Mucosa of descending colon (tissue), 3 donors: Measurements from ENCODE around the gene SHB. TPM values are rescaled to one million over a fixed set of nuclear protein-coding genes. Genes with fewer than 3 reads are reported as not detected.
"Not testable (repeated sequence)": the region's sequence is repeated elsewhere in the genome, so short reads cannot be mapped to it uniquely, and the experiment has no call there.

Source experiments
- ATAC-seq: fragments of 200-7000 bp; cut with Tn5 transposase; one replicate; pipeline ENCODE4 v1.9.1; 2020; ENCODE audit warnings: mild to moderate bottlenecking, moderate library complexity
- DNase-seq, 3 donors: peaks; one replicate each; pipeline ENCODE4 v3.0.0-alpha.2; 2020
- H3K36me3 ChIP-seq: fragments of 200-600 bp; one replicate; pipeline ENCODE4 v1.8.0; 2021; ENCODE audit warnings: low read depth, mild to moderate bottlenecking
- H3K4me1 ChIP-seq: fragments of 200-600 bp; one replicate; pipeline ENCODE4 v1.8.0; 2021; ENCODE audit warnings: low read depth, mild to moderate bottlenecking
- H3K4me3 ChIP-seq: fragments of 200-600 bp; one replicate; pipeline ENCODE4 v1.8.0; 2021; ENCODE audit warnings: mild to moderate bottlenecking
- H3K9me3 ChIP-seq: fragments of 200-600 bp; one replicate; pipeline ENCODE4 v1.8.0; 2021; ENCODE audit warnings: mild to moderate bottlenecking
- intact Hi-C, 2 donors: fragments of 100-400 bp; cut with DNase I in 1 of 2; cut with micrococcal nuclease in 1 of 2; formaldehyde crosslinking; loops; one replicate each; pipeline versions ENCODE4 v1.11.0 to v1.11.1; 2022; cut with DNase I, micrococcal nuclease
- total RNA-seq, 3 donors: library from RNA; stranded (reverse); fragmentation: NEBNext Ultra II Directional in 2 of 3; extraction: Animal tissue kit (Norgen Biotek cat#: 25700) in 2 of 3; gene quantifications; one replicate each; pipeline versions ENCODE4 v1.2.1 to v1.2.4, GENCODE V29; 2021 to 2023
- TF ChIP-seq, protein P1 (sequence below): fragments of 200-600 bp; IDR thresholded peaks from one replicate; pipeline ENCODE4 v1.8.0; 2022; ENCODE audit warnings: antibody characterized with exemption, mild to moderate bottlenecking
- donor health status: DM: no; HTN: no; CAD: no; lungs with moderate emphysema.
- donor health status: DM: no; HTN: no; CAD: no.
- donor health status: DM: no; HTN: yes; CAD: no.

Gene SHB
- total RNA-seq, 3 donors from 2014 or later: 20.3 to 23.9 (median 20.6) TPM

DNA sequence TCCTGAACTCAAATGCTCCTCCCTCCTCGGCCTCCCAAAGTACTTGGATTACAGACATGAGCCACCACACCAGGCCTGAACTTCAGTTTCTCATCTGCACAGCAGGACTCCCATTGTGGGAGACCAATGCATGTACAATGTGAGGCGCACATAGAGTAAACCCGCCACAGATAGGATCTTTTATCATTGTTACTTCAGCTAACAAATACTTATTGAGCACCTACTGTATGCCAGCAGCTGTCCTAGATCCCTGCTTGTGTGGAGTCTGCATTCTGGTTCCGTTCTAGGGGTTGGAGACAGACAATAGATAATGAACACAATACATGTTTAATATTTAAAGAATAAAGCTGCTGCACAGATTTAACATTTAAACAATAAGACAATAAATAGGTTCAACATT is 158.8 kb downstream of the SHB start:
- TF ChIP-seq, protein P1, sequence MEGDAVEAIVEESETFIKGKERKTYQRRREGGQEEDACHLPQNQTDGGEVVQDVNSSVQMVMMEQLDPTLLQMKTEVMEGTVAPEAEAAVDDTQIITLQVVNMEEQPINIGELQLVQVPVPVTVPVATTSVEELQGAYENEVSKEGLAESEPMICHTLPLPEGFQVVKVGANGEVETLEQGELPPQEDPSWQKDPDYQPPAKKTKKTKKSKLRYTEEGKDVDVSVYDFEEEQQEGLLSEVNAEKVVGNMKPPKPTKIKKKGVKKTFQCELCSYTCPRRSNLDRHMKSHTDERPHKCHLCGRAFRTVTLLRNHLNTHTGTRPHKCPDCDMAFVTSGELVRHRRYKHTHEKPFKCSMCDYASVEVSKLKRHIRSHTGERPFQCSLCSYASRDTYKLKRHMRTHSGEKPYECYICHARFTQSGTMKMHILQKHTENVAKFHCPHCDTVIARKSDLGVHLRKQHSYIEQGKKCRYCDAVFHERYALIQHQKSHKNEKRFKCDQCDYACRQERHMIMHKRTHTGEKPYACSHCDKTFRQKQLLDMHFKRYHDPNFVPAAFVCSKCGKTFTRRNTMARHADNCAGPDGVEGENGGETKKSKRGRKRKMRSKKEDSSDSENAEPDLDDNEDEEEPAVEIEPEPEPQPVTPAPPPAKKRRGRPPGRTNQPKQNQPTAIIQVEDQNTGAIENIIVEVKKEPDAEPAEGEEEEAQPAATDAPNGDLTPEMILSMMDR: no peak
- Histone ChIP-seq H3K4me1 (no peaks in the 10 kb centered on the region), H3K36me3 (no peaks in the 10 kb centered on the region), H3K4me3 (no peak overlapping the region), H3K9me3 (no peaks in the 10 kb centered on the region)
- intact Hi-C loops: loop anchor here (5.0 to 10.0 kb wide), 2 partner anchors 175 to 452 kb away; no protein-coding TSS in a partner anchor
- DNase-seq (no peak), ATAC-seq (no peak)

DNA sequence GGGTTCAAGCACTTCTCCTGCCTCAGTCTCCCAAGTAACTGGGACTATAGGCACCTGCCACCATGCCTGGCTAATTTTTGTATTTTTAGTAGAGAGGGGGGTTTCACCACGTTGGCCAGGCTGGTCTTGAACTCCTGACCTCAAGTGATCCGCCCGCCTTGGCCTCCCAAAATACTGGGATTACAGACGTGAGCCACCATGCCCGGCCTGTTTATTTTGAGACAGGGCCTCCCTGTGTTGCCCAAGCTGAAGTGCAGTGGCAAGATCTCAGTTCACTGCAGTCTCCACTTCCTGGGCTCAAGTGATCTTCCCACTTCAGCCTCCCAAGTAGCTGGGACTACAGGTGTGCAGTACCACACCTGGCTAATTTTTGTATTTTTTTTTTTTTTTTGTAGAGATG is 159.2 kb downstream of the SHB start:
- not testable (repeated sequence) for ATAC-seq, H3K4me3 ChIP-seq, DNase-seq, H3K4me1 ChIP-seq, H3K36me3 ChIP-seq, H3K9me3 ChIP-seq
- intact Hi-C loops: loop anchor here (5.0 to 10.0 kb wide), 3 partner anchors 175 to 452 kb away; no protein-coding TSS in a partner anchor

DNA sequence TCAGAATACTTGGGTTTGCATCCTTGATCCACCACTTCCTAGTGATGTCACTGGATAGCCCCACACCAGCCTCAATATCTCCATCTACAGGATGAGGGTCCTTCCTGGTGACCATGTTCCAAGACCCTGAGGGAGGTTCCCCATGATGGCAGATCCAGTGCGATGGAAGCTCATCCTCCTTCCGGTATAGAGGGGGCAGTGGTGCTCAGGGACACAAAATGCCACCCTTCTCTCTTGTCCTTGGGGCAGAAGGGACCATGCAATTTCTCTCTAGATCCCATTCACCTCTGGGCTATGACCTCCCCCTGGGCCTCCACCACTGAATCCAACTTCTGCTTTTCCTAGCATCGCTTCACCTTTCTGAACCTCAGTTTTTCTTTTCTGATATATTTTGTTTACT is 159.7 kb downstream of the SHB start:
- H3K9me3 ChIP-seq: no peaks in the 10 kb centered on the region
- peaks cover 6% of the 10 kb centered on the region for H3K4me1 ChIP-seq
- H3K4me3 ChIP-seq: no peak overlapping the region
- H3K36me3 ChIP-seq: no peaks in the 10 kb centered on the region
- TF ChIP-seq, protein P1: no peak
- DNase-seq: no peak
- no peak for ATAC-seq
- intact Hi-C loops: loop anchor here in 1 of 2 donors (10.0 kb wide), 1 partner anchor 255 kb away; no protein-coding TSS in a partner anchor

DNA sequence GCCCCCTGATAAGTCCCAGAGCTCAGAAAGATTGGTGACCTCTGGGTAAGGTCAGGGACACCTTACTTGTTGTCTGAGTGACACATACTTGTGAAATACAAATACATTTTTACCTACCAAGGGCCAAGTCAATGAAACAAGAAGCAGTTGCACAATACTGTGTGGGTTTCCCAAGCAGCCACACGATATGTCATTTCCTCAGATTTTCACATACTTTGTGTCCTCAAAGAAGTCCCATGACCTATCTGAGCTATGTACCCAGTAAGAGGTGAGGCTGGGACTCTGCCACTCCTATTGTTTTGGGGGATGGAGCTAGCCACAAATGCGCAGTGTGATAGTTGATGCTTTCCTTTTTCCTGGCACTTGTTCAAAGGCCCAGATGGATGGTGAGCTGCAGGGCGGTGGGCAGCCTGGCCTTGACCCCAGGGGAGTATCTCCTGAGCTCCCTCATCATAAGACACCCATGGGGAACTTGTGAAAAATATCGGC is 160.3 kb downstream of the SHB start:
- DNase-seq: no peak

DNA sequence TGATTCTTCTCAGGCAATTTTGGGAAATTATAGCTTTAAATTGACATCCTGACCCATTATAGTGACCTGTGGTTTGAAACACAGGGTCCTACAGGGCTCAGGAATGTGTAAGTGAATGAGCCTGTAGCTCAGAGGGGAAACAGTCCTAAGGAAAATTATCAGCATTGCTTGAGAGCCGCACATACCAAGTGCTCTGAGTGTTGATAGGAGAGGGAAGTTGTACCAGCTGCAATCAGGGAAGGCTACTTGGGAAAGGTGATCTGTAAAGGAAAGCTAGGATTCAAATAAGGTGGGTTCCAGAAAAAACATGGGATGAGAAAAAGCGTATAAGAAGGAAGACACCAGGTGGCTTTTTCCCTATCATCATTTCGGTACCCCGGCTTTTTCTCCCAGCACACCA is 160.7 kb downstream of the SHB start:
- intact Hi-C loops: loop anchor here in 1 of 2 donors (10.0 kb wide), 1 partner anchor 257 kb away; no protein-coding TSS in a partner anchor
- ATAC-seq: no peak
- H3K9me3 ChIP-seq: no peaks in the 10 kb centered on the region
- TF ChIP-seq, protein P1: no peak
- no peak overlapping the region for H3K4me3 ChIP-seq
- DNase-seq: no peak
- no peaks in the 10 kb centered on the region for H3K36me3 ChIP-seq
- peaks cover 6% of the 10 kb centered on the region for H3K4me1 ChIP-seq

More for the DNA sequence above, 160.3 kb downstream of the SHB start:
- TF ChIP-seq, protein P1: no peak
- ATAC-seq: no peak
- H3K4me3 ChIP-seq: no peak overlapping the region
- no peaks in the 10 kb centered on the region for H3K36me3 ChIP-seq
- H3K4me1 ChIP-seq: peaks cover 6% of the 10 kb centered on the region
- intact Hi-C loops: loop anchor here in 1 of 2 donors (10.0 kb wide), 1 partner anchor 256 kb away; no protein-coding TSS in a partner anchor
- H3K9me3 ChIP-seq: no peaks in the 10 kb centered on the region

DNA sequence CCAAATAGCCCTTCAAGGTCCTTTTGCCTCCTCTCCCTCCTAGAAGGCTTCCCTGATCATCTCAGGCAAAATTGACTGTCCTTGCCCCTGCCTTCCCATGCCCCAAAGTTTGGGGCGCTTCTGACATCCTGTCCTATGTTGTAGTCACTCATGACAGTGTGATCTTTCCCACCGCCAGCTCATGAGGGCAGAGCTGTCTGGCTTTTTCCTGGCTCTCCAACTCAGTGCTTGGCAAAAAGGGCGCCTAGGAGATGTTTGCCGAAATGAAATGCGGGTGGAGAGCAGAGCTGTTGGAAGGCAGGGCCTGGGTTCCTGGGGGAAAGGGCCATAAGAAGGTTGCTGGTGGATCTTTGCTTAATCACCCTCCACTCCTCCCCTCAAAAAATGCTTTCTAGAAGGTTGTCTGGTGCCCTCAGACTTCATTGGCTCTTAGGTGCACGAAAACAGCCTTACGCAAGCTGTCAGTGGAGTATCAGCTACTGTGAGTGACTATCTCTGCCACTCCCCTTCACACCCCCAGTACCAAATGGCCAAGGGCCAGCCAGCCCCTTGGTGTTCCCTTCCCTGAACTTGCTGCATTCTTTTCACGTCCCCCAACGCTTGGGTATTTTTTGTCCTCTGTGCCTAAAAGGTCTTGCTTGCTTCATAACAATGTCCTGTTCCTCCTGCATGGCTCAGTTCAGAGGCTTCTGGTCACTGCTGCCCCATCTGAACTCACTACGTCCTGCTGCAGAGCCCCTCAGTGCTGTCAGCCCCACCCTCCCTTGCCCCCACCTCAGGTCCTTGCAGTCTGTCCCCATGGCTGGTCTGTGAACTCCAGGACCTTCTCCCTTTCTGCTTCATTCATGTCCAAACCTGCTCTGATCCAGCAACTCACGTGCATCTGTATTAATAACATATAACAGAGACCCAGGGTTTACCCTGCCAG is 162.5 kb downstream of the SHB start:
- Histone ChIP-seq H3K4me3 (no peak overlapping the region), H3K36me3 (no peaks in the 10 kb centered on the region), H3K9me3 (no peaks in the 10 kb centered on the region), H3K4me1 (peaks cover 17% of the 10 kb centered on the region)
- intact Hi-C loops: loop anchor here in 1 of 2 donors (10.0 kb wide), 1 partner anchor 258 kb away; no protein-coding TSS in a partner anchor
- TF ChIP-seq, protein P1: no peak
- ATAC-seq (no peak), DNase-seq (no peak)
